Measurements from ENCODE around the gene DARS1.

Gene DARS1

DNA sequence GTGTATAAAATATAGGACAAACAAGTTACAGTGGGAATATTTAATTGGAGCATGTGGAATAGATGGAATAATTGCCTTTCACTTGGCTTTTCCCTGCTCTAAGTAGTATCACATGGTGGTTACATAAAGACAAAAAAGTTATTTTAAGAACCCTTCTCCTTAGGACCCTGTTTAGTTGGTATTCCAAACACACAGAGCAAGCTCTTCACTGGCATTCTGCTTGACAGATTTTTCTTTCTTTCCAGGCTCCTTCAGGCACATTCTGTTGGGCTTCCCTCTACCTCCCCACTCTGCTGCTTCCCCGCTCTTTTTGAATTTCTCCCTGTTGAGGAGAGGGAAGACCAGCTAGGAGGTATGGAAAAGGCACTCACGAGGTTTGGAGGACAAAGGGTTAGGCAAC lies 29.0 kb upstream of the DARS1 start:
- no peak for DNase-seq

DNA sequence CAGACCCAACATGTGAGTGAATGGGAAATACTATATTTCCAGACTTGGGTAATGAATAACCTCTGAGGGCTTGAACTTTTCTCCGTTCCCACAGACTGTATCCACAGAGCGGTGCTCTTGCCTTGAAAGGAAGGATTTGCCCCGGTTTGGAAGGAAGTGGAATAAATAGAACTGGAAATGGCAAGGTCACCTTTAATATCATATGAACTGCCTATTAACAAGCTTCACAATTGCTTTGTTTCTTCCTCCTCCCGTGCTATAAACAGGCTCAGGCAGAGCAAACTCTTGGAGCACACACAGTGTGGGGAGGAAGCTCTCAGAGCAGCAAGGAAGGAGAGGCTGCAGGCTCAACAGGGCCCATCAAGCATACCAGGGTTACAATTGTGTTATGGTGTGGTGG lies 28.5 kb upstream of the DARS1 start:
- DNase-seq, result no peak

DNA sequence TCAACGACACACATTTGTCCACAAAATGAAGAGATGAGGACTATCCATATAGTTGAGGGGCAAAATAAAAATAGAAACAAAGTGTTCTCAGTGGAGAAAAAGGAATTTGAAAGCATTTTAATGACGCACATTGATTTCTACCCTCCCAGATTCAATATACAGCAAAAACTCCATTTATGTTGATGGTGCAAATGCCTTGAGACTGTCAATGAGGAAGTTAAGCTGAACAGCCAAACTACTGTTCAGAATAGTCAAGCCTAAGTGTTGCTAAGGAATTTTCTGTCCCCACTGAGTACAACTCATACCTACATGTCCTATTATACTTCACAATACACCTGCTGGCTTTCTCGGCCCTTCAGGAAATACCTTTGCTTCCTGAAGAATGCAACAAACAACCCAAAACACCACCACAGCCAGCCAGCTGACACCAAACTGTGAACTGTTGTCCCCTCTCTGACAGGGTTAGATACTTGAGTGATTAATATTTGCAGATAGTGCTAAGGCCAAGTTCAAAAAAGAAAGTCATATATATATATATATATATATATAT lies 27.8 kb upstream of the DARS1 start:
- no peak for DNase-seq

DNA sequence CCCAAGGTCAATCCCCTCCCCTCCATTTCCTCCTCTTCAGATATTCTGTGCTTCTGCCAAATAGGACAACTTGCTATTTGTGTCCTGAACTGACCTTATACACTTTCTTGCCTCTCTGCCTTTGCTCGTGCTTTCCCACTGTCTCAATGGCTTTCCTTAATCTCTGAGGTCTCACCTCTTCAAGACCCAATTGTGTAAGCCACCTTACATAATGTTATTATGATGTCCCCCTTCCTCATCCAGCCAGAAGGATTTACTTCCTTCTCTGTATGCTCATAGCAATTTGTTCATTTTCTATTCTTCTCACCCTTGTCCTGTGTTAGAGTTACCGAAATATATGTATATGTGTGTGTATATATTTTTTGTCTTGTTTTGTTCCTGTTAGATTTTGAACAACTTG lies 26.9 kb upstream of the DARS1 start:
- DNase-seq, result no peak

DNA sequence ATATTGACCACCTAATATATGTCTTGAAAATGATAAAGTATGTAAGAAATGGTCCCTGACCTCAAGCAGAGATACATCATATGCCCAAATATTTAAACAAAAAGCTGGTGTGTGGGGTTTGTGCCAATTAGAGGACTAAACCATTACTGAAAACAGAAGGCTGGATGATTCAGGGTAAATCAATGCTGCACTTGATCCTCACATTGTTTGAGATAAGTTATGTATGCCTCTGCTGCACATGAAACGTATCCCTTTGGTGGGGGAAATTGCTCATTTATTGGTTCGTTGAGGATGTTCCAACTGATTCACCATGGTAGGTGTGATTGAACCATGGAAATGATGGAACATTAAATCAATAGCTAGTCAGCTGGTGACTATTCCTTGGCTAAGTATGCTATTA lies 24.7 kb upstream of the DARS1 start:
- DNase-seq, result no peak

DNA sequence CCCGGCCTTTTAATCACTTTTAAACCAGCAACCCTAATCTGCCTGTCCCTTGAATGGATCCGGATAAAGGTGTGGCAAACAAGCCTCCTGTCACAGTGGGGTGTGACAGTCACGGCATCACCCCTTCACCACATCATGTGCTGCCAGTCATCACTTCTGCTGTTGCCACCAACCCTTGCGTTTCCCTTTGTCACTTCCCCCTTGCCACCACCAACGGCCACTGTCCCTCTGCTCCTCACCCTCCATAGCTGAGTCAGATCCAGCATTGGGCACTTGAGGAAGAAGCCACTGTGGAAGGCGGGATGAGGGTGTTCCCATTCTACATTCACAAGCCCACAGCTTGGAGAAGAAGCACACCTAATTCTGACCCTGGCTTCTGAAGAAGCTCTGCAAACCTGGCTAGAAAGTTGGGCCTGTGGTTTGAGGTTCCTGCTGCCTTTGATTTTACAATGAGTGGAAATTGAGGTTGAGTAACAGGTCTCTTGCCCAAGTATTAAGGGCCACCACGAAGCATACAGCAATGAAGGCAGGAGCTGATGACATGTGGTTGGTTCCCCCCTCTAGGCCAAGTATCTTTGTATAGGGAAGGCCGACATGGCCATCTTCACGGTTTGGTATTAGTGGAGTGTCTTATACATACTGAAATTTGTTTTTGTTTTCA lies 22.9 kb upstream of the DARS1 start:
- no peak for DNase-seq

DNA sequence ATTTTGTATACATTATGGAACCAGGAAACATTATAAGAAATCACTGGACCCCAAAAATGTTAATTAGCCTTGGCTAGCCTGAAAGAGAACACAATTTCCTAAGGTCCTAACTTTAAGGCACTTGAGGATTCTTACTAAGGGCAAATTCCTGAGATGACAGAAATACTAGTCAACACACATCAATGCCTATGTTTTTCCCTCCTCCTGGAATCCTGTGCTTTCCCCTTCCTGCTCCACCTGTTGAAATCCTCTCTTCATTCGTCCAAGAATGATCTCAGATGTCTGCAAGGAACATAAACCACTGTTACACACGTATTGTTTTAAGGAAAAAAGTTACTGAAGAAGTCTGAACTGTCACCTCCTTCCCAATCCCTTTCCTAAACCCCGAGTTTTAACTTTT lies 21.2 kb upstream of the DARS1 start:
- DNase-seq, result no peak

DNA sequence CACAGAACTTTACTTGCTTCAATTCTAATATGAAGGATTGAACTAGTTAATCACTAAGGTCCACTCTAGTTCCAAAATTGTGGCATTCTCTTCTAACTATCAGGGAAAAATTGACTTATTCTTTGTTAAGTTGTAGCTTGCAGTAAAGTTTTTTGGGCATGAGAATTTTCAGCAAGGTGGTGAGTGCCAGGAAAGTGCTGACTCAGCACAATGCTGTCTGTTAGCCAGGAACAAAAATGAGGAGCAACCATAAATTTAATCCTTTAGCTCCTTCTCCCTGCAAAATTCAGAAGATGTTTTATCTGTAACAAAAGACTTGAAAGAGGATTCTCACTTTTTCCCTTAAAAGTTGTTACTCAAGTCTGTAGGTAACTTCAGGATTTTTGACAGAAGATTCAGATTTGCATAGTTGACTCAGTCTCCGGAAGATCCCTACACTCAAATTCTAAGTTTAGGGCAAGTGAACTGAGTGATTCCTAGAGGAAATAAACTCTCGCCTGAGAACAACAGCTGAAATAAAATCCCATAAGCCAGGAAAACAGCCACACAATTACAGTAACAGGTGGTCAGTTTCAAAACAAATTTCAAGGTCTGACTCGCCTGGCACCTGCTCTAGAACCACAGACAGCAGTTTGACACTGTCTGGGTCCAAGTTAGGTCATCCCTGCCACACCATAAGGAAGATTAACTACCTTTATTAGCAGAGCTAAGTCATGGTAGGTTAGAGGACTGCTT lies 20.2 kb upstream of the DARS1 start:
- DNase-seq, result peak; percentile 12

DNA sequence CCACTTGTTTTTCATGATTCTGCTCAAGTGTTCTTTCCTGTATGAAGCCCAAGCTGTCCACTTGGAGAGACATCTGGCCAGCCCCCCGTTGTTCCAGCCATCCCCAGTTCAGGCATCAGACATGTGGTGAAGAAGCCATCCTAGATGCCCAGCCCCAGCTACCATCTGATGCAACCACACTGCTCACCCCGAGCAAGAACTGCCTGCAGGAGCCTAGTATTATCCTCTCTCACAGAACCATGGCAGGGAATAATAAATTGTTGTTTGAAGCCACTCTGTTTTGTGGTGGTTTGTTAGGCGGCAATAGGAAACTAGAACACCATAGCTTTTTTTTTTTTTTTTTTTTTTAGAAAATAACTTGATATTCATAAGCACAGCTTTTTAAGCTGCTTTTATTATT lies 19.5 kb upstream of the DARS1 start:
- no peak for DNase-seq

DNA sequence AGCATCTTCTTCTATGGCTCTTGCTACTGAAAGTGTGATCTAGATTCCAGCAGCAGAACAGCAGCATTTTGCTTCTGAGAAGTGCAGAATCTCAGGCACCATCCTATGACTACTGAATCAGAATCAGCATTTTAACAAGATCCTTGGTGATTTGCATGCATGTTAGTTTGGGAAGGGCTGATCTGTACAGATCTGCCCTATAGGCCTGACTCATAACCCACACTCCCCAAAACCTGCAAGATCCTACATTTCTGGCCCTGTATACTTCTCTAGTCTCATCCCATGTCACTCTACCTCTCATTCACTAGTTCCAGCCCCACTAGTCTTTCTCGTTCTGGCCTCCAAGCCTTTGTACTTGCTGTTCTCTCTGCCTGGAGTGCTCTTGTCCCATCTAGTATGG lies 15.7 kb upstream of the DARS1 start:
- DNase-seq, result no peak

DNA sequence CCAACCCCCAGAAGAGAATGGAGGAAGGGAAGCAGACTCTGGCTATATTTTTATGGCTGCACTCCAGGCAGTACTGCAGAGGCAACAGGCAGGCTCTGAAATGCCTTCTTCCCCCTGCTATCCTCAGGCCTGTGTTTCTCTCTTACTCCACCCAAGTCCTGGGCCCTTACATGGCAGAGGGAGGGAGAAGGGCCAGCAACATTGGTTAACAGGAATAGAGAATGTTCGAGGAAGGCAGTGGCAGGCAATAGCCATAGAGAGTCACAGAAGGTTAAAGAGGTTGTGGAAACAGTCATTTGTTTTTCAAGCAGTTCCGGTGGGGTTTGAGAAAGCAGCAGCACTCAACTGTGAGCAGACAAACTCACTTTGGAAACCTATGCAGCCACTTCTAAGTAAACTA lies 15.1 kb upstream of the DARS1 start:
- no peak for DNase-seq

DNA sequence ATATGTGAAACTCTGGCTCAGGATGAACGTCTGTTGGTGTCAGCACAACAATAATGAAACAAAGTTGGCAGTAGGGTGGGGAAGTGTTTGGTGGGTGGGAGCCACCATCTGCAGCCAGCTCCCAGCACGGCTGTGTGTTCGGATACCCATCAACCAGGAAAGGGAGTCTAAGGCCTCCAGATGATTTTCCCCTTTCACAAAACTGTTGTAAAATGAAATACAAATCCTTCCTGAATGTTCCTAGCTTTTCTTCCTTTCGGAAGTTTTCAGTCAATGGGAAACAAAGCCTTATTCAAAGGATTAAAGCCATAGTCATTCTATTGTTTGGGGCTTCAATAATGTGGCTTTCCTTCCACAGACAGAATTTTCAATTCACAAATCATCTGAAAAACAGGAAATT lies 14.5 kb upstream of the DARS1 start:
- DNase-seq, result no peak

DNA sequence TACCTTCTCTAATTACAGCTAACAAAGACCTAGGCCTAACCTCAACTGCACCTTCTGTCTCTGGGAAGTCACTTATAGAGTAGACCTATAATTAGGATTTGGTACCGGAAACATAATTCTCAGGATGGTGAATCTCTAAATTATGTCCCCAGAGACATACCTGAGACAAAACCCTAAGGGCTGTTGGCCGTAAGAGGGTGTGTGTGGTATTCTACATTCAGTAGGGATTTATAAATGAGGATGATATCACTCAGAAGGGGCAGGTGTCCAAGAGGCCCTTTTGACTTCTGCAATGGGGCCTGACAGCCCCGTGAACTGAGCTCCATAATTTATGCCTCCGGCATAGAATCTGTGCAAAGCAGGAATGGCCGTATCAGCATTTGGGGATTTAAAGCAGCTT lies 13.5 kb upstream of the DARS1 start:
- no peak for DNase-seq

DNA sequence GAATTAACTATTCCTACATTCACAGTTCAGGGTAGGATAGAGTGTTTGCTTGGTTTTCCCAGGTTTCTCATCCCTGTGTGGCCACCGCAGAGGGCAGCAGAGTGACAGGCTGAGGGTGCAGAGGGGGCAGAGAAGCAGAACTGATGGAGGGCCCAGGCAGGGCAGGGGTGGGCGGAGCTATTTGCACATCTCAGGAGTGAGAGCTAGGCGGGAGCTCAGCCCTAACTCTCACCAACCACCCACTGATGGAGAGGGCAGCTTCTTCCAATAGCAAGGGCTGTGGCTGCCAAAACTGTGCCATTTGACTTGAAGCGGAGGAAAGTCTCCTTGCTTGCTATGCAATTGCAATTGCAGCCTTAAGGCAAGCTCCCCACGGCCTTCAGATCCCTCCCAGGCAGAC lies 12.0 kb upstream of the DARS1 start:
- DNase-seq, result no peak

DNA sequence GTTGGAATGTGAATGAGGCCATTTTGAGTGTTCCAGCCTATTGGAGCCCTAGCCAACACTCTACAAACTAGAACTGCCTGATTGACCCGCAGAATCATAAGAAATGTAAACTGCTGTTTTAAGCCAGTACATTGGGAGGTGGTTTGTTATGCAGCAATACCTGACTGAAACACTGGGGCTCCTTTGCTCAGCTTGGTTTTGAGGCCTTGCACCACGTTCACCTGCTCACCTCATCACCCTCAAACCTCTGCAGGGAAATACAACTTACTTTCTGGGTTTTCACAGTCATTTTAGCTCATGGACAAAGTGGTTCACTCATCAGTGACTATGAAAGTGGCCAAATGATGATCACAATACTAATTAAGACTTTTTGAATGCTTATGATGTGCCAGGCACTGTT lies 10.9 kb upstream of the DARS1 start:
- DNase-seq, result no peak

DNA sequence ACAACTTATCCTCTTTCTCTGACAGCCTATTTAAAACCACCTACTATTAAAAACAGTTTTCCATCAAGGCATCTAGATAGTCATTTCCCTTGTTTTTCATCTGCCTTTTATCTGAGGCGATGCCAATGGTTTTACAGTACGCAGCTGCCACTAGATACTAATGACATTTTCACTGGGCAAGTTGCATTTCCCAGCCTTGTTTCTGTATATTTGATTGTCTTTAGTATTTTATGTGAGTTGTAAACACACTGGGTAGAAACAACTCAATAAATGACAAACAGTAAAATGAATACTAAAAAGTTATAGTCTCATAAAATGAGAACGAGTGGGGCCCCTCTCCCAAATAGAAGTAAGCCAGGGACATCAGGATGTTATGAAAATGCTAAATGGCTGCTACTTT lies 8.9 kb upstream of the DARS1 start:
- DNase-seq, result no peak

DNA sequence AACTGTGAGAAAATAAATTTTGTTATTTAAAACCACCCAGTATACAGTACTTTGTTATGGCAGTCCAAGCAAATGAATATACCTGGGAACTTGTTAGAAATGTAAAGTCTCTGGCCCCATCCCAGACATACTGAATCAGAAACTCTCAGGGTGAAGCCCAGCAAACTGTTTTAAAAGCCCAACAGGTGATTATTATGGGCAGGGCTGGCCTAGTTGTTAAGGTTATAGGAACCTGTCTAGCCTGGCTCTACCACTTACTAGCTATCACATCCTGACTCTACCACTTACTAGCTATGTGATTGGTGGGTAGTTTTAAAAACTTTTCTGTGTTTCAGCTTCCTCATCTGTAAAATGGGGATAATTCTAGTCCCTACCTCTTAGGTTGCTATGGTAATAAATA lies 8.0 kb upstream of the DARS1 start:
- no peak for DNase-seq

DNA sequence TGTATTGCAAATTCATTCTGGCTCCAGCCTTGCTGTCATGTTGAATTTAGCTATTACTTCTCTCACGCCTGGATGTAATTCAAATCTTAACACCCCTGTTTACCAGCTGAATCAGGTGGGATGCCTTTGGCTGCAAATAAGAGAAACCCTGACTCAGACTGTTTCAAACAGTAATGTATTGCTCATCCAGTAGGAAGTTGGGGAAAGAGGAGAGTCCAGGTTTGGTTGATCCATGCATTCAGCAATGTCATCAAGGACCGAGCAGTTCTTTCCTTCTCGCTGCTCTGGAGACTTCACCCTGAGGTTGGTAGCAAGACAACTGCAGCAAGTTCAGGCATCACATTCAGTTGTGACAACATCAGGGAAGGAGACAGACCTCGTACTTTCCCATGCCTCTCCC lies 6.4 kb upstream of the DARS1 start:
- no peak for DNase-seq

DNA sequence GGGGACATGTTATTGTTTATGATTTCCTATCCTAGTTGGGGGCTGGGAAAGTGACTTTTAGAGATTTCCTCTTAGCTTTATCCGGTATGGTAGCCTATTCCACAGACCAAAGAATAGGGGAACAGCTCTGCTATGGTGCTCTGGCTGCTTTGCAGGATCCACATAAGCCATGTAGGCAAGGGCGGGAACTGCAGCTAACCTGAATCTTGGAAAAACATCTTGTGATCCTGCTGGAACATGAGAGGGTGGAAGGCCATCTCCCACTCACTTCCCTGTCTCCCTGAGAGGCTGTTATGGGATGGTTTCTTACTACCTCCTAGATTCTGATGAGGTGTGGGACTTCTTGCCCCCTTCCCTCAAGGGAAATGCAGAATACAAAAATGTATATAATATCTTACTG lies 2.0 kb upstream of the DARS1 start:
- no peak for DNase-seq

DNA sequence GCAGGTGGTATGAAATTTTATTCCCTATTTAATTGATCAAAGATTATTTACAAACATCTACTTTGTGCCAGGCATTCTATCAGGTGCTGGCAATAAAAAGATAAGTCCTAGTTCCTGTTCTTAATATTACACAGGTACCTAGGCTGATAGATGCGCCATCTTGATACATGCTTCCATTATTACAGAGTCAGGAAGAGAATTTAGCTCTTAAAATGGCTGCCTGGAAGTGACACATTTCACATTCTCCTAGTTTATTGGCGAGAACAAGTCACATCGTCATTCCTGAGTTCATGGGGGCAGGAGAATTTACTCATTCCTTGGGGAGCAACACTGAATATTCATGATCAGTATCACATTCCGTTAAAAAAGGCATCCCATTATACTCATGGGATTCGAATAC lies 1.1 kb upstream of the DARS1 start:
- DNase-seq, result no peak

DNA sequence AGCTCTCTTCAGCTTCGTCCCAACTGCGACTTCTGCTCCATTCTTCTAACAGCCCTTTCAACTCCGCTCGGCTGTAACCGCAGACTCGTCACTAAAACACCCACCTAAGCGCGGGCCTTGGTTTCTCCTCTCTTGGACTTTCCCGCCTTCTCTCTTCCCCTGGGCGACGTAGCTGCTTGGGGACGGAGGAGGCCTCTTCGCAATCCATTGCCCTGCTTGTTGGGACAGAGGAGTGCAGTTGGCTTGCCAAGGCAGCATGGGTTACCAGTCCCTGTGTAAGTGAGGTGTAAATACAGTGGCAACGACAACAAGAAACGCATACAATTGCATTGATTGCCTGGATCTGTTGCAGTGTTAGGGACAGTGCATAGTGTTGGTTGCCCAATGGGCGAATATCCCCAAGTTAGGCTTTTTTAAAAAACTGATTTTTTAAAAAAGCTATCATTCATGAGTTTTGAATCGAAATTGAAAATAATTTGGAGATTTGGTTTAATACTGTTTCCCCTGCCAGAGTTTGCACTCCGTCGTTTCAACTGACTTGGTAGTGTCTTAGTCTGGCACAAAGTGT lies 484 bp upstream of the DARS1 start:
- DNase-seq, result no peak

DNA sequence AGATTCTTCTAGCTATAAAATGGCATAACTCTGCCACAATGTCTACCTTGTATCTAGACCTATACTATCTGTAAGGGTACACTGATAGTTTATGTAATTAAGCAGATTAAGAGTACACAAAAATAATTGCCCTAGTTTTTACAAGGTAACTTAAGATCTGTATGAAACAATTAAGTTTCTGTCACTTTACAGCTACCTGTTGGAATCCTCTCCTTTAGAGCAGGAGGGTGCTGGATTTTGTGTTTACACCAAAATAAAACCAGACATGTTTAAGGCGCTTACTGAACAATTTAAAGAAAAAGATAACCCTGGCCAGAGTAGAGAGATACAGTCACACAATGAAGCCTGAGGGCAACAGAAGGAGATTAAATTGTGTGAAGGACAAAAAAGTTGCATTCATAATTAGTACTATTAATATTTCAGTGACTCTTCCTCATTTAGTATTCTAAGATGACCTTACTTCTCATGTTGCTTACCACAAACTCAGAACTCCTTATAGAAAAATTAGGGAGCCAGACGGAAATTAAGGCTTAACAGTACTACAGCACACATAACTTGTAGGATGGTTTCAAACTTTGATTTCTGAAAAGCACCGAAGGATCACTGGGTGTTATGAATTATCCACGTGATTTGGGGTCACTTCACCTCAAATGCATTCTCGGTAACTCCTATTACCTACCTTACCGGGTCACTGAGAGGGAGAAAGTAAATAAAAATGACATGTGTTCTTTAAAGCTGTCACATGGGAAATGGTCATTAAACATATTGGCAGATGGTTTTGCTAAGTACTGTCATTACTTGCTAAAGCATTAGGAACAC lies 1.0 kb downstream of the DARS1 start:
- no peak for DNase-seq

DNA sequence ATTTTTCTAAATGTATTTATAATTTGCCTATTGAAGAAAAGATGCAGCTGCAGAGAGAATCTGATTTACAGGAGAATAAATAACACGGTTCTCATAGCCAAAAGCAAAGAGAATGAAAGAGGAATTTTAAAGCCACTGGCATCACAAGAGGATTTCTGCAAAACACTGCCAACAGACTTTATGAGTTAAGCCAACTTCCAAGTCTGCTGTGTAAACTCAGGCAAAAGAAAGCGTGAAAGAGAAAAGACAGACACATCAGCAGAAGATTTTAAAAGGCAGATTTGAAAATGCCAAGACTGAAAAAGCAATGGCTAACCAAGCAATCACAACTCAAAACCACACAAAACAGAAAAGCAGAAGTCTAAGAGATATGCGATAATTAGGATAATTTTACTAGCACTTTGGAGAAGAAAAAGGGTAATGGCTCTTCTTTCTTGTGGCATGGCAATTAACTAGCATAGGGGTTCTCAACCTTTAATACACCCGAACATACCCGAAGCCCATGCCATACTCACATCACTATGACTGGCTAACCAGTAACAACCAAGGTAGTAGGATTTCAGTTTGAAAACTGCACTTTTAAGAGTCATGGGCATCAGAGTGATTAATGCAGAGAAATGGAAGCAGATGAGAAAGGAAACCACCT lies 4.9 kb downstream of the DARS1 start:
- DNase-seq, result no peak
